Testis (tissue), 2 donors: ENCODE results near the gene BTLA.

Experiments
- CTCF ChIP-seq, 3 experiments: fragments of 450-650 bp in 2 of 3; fragments of 200-600 bp in 1 of 3; sonication (generic) in 1 of 3; IDR thresholded peaks; one replicate each; pipeline ENCODE4 v1.5.1; 2016 to 2019; ENCODE audit warnings: antibody characterized with exemption in 3 of 3, mild to moderate bottlenecking in 2 of 3, moderate library complexity in 1 of 3
- POLR2A ChIP-seq: fragments of 450-650 bp; IDR thresholded peaks from one replicate; pipeline ENCODE4 v1.6.1; 2017; ENCODE audit warnings: antibody characterized with exemption, mild to moderate bottlenecking, moderate library complexity

GRCh38 chr3:112460519-112461195 lies 38.6 kb downstream of the BTLA start:
- TF ChIP-seq CTCF (IDR thresholded peaks at IDR 0.05) (no peak), POLR2A (no peak)
